H1 (cell line): ENCODE data around the gene FAT3. TPM values are rescaled to one million over a fixed set of nuclear protein-coding genes. Genes with fewer than 3 reads are reported as not detected.

Experiments
- BACH1 ChIP-seq: IDR thresholded peaks from 2 replicates; pipeline ENCODE4 v1.6.1; 2012; ENCODE audit warnings: low read length, improper control_type of control experiment
- CHD2 ChIP-seq: IDR thresholded peaks from 2 replicates; pipeline ENCODE4 v1.6.1; 2012; ENCODE audit warnings: low read length, improper control_type of control experiment
- EP300 ChIP-seq, 2 experiments: IDR thresholded peaks; 1 replicate in 1 of 2; 2 replicates in 1 of 2; pipeline ENCODE4 v1.6.1; 2011 to 2012; ENCODE audit warnings: low read depth in 2 of 2, low read length in 2 of 2, mild to moderate bottlenecking in 2 of 2, borderline replicate concordance in 1 of 2, inconsistent platforms in 1 of 2, moderate library complexity in 1 of 2
- NRF1 ChIP-seq: IDR thresholded peaks from 2 replicates; pipeline ENCODE4 v1.6.1; 2011; ENCODE audit warnings: mild to moderate bottlenecking, low read depth, low read length, improper control_type of control experiment
- YY1 ChIP-seq: IDR thresholded peaks from 2 replicates; pipeline ENCODE4 v1.6.1; 2011; ENCODE audit warnings: low read depth, mild to moderate bottlenecking, low read length
- ZNF274 ChIP-seq: IDR thresholded peaks from 2 replicates; pipeline ENCODE4 v1.7.0; 2012; ENCODE audit warnings: low read length, borderline replicate concordance; ENCODE audit errors: extremely low read depth
- polyA plus RNA-seq, 7 experiments: library from polyadenylated mRNA; depleted of rRNA in 3 of 7; stranded (reverse) in 5 of 7; unstranded in 2 of 7; fragments of >200 nt in 5 of 7; fragments of 200-250 nt in 2 of 7; gene quantifications; 1 replicate in 5 of 7; 2 replicates in 1 of 7; 4 replicates in 1 of 7; pipeline versions ENCODE4 v1.2.1 to v1.2.3, GENCODE V29; 2011 to 2013; ENCODE audit warnings: missing spikeins in 2 of 7, mixed read lengths in 2 of 7
- total RNA-seq: library from RNA; stranded (reverse); fragmentation: NEBNext Ultra II Directional; extraction: Animal tissue kit (Norgen Biotek cat#: 25700); gene quantifications from 2 replicates; pipeline ENCODE4 v1.2.1, GENCODE V29; 2021

The FAT3 gene
- total and polyA plus RNA-seq, 2 of the 8 experiments (the other 6 are each of a cell fraction or from before 2014, with no cell fraction given), result 7.2 to 18.4 TPM

GRCh38 chr11:92206441-92206840, 18.2 kb upstream of the FAT3 start (continued):
- TF ChIP-seq ZNF274 (no peak), CHD2 (no peak), EP300 (IDR thresholded peaks at IDR 0.05; ENCODE audit: borderline replicate concordance in 1 of 2, low read depth in 2 of 2, low read length in 2 of 2) (no peak), YY1 (no peak), NRF1 (no peak), BACH1 (no peak)
